Astrocyte (in vitro differentiated cells and primary cell): ENCODE results near the gene MRTFA. TPM values are rescaled to one million over a fixed set of nuclear protein-coding genes. Genes with fewer than 3 reads are reported as not detected.
A peak's percentile ranks its signal among the peaks of the same experiment; 100 is the strongest.
"Not testable (repeated sequence)": the region's sequence is repeated elsewhere in the genome, so short reads cannot be mapped to it uniquely, and the experiment has no call there.

Experiments
- DNase-seq: peaks from one replicate; pipeline ENCODE4 v3.0.0-alpha.2; 2010; ENCODE audit warnings: low read depth
- FAIRE-seq: peaks from 2 replicates; lab custom pipeline; 2011; peaks lifted over from hg19 to GRCh38; lab: Jason Lieb, UNC
- H2AFZ ChIP-seq: 2 replicates; pipeline ENCODE4 v1.6.0; 2012; ENCODE audit warnings: low read depth, low read length, inconsistent platforms
- H3K27ac ChIP-seq: 2 replicates; pipeline ENCODE4 v1.5.1; 2011; ENCODE audit warnings: low read depth, low read length, inconsistent platforms
- H3K27me3 ChIP-seq: 2 replicates; pipeline ENCODE4 v1.6.0; 2011; ENCODE audit warnings: low read length, inconsistent platforms; ENCODE audit not compliant: insufficient read depth
- H3K36me3 ChIP-seq: 2 replicates; pipeline ENCODE4 v1.5.1; 2011; ENCODE audit warnings: low read length, inconsistent platforms; ENCODE audit not compliant: insufficient read depth
- H3K4me1 ChIP-seq: 2 replicates; pipeline ENCODE4 v1.5.1; 2011; ENCODE audit warnings: low read length, inconsistent platforms; ENCODE audit not compliant: insufficient read depth
- H3K4me2 ChIP-seq: 2 replicates; pipeline ENCODE4 v1.6.0; 2012; ENCODE audit warnings: low read length, inconsistent platforms
- H3K4me3 ChIP-seq: 2 replicates; pipeline ENCODE4 v1.5.1; 2011; ENCODE audit warnings: low read depth, mild to moderate bottlenecking, low read length, inconsistent platforms; ENCODE audit not compliant: insufficient read depth
- H3K79me2 ChIP-seq: 2 replicates; pipeline ENCODE4 v1.6.0; 2012; ENCODE audit warnings: mild to moderate bottlenecking, low read length, inconsistent platforms; ENCODE audit not compliant: insufficient read depth
- H3K9ac ChIP-seq: 2 replicates; pipeline ENCODE4 v1.6.0; 2012; ENCODE audit warnings: mild to moderate bottlenecking, low read length, inconsistent platforms
- H3K9me3 ChIP-seq: 2 replicates; pipeline ENCODE4 v1.5.1; 2012; ENCODE audit warnings: low read depth, mild to moderate bottlenecking, low read length, inconsistent platforms; ENCODE audit not compliant: insufficient read depth
- H4K20me1 ChIP-seq: 2 replicates; pipeline ENCODE4 v1.6.0; 2012; ENCODE audit warnings: low read length, inconsistent platforms; ENCODE audit not compliant: insufficient read depth
- H3K27ac Mint-ChIP-seq: one replicate; pipeline ENCODE4 v1.8.0; 2021; ENCODE audit warnings: mild to moderate bottlenecking, mixed read lengths; ENCODE audit not compliant: unreplicated experiment
- H3K27me3 Mint-ChIP-seq: one replicate; pipeline ENCODE4 v1.8.0; 2021; ENCODE audit warnings: low read depth, mixed read lengths; ENCODE audit not compliant: unreplicated experiment
- H3K36me3 Mint-ChIP-seq: one replicate; pipeline ENCODE4 v1.8.0; 2021; ENCODE audit warnings: low read depth, mixed read lengths; ENCODE audit not compliant: unreplicated experiment
- H3K4me1 Mint-ChIP-seq: one replicate; pipeline ENCODE4 v1.8.0; 2021; ENCODE audit warnings: low read depth, mixed read lengths; ENCODE audit not compliant: unreplicated experiment
- H3K4me3 Mint-ChIP-seq: one replicate; pipeline ENCODE4 v1.8.0; 2021; ENCODE audit warnings: mild to moderate bottlenecking, moderate library complexity, mixed read lengths; ENCODE audit not compliant: unreplicated experiment
- H3K9me3 Mint-ChIP-seq: one replicate; pipeline ENCODE4 v1.8.0; 2021; ENCODE audit warnings: mild to moderate bottlenecking, mixed read lengths; ENCODE audit not compliant: unreplicated experiment
- CTCF ChIP-seq: IDR thresholded peaks from 2 replicates; pipeline ENCODE4 v1.5.1; 2011; ENCODE audit warnings: low read depth, mild to moderate bottlenecking, inconsistent platforms, low read length, moderate library complexity; ENCODE audit not compliant: insufficient read depth
- EZH2 ChIP-seq: IDR thresholded peaks from 2 replicates; pipeline ENCODE4 v1.6.1; 2012; ENCODE audit warnings: mild to moderate bottlenecking, low read length, inconsistent platforms; ENCODE audit not compliant: insufficient read depth
- total RNA-seq: library from RNA; stranded (reverse); gene quantifications from 2 replicates; pipeline ENCODE4 v1.2.1, GENCODE V29; 2021

MRTFA gene
- total RNA-seq, 1 donor from 2014 or later = 74.3 TPM

DNA sequence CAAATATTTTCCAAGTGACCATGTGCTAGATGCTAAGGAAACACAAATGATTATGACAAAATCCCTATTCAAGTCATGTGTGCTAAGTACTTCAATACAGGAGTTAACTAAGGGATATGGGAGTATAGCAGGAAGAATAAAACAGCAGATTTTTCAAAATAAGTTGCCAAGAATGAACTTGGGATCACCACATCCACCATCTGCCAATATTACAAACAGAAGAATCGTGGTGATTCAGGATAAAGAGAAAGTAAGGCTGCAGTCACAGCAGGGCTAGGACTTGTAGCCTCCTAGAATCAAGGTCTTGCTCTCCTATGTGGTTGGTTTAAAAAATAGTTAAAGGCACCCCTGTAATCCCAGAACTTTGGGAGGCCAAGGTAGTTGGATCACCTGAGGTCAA, 34.3 kb downstream of the MRTFA start:
- Mint-ChIP-seq H3K36me3 (no peaks in the 10 kb centered on the region), H3K27me3 (no peaks in the 10 kb centered on the region), H3K9me3 (no peaks in the 10 kb centered on the region), H3K4me3 (no peak overlapping the region), H3K27ac (peak overlapping the region; percentile 38), H3K4me1 (peaks cover 60% of the 10 kb centered on the region)
- Histone ChIP-seq H3K4me1 (peaks cover 46% of the 10 kb centered on the region), H2AFZ (no peak overlapping the region), H3K27ac (no peak overlapping the region), H4K20me1 (peaks cover 85% of the 10 kb centered on the region), H3K9ac (no peak overlapping the region), H3K79me2 (peaks cover 96% of the 10 kb centered on the region), H3K4me3 (no peak overlapping the region), H3K36me3 (no peaks in the 10 kb centered on the region), H3K4me2 (peak overlapping the region; percentile 0), H3K9me3 (no peaks in the 10 kb centered on the region), H3K27me3 (no peaks in the 10 kb centered on the region)
- DNase-seq (peak; percentile 48), FAIRE-seq (no peak)
- TF ChIP-seq CTCF (no peak), EZH2 (no peak)

DNA sequence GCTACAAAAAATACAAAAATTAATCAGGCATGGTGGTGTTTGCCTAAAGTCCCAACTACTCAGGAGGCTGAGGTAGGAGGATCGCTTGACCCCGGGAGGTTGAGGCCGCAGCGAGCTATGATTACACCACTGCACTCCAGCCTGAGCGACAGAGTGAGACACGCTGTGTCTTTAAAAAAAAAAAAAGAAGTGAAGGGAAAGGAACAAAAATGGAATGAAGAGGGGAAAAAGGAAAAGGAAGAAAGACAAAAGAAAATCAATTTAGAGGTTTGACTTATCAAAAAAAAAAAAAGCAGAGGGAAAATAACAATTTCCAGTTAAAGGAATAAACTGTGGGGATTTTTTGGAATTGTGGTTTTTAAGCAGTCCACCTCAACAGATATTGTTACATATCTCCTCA, 36.8 kb downstream of the MRTFA start:
- H3K27me3 Mint-ChIP-seq = no peaks in the 10 kb centered on the region
- Histone ChIP-seq H3K9ac (no peak overlapping the region), H3K4me3 (no peak overlapping the region), H3K79me2 (peaks cover 96% of the 10 kb centered on the region), H3K36me3 (no peaks in the 10 kb centered on the region), H3K4me1 (peaks cover 39% of the 10 kb centered on the region), H3K27me3 (no peaks in the 10 kb centered on the region), H3K4me2 (no peak overlapping the region), H2AFZ (no peak overlapping the region), H4K20me1 (peaks cover 85% of the 10 kb centered on the region), H3K27ac (no peak overlapping the region), H3K9me3 (no peaks in the 10 kb centered on the region)
- no peak for FAIRE-seq
- peaks cover 46% of the 10 kb centered on the region for H3K4me1 Mint-ChIP-seq
- H3K4me3 Mint-ChIP-seq = no peak overlapping the region
- TF ChIP-seq CTCF (no peak), EZH2 (no peak)
- no peak overlapping the region for H3K27ac Mint-ChIP-seq
- H3K36me3 Mint-ChIP-seq = no peaks in the 10 kb centered on the region
- H3K9me3 Mint-ChIP-seq = no peaks in the 10 kb centered on the region
- no peak for DNase-seq

- Histone ChIP-seq H4K20me1 (peaks cover 91% of the 10 kb centered on the region), H3K9ac (peak overlapping the region; percentile 45), H3K79me2 (peaks cover 98% of the 10 kb centered on the region), H3K4me2 (peak overlapping the region; percentile 69), H3K4me1 (peaks cover 39% of the 10 kb centered on the region), H3K27ac (peak overlapping the region; percentile 58)
- not testable (repeated sequence) for H3K36me3 Mint-ChIP-seq, H2AFZ ChIP-seq, H3K9me3 ChIP-seq, H3K4me3 ChIP-seq, FAIRE-seq, H3K27me3 Mint-ChIP-seq, DNase-seq, H3K36me3 ChIP-seq, H3K4me3 Mint-ChIP-seq, H3K27me3 ChIP-seq, H3K27ac Mint-ChIP-seq, H3K9me3 Mint-ChIP-seq
- H3K4me1 Mint-ChIP-seq = peaks cover 49% of the 10 kb centered on the region
Measured at GRCh38 chr22:40598712-40599111, 37.8 kb downstream of the MRTFA start.
